C4-2B (cell line): ENCODE results near the gene LRRC8E.

Experiments used
- H3K27ac ChIP-seq: fragments of 450-650 bp; 2 replicates; pipeline ENCODE4 v1.5.1; 2017
- ZFX ChIP-seq: fragments of 450-650 bp; IDR thresholded peaks from 2 replicates; pipeline ENCODE4 v1.6.1; 2017
- TF ChIP-seq, protein P1 (sequence below): fragments of 450-650 bp; conservative IDR thresholded peaks from 2 replicates; pipeline ENCODE4 v1.5.1; 2017; ENCODE audit warnings: mild to moderate bottlenecking

Gene LRRC8E

DNA sequence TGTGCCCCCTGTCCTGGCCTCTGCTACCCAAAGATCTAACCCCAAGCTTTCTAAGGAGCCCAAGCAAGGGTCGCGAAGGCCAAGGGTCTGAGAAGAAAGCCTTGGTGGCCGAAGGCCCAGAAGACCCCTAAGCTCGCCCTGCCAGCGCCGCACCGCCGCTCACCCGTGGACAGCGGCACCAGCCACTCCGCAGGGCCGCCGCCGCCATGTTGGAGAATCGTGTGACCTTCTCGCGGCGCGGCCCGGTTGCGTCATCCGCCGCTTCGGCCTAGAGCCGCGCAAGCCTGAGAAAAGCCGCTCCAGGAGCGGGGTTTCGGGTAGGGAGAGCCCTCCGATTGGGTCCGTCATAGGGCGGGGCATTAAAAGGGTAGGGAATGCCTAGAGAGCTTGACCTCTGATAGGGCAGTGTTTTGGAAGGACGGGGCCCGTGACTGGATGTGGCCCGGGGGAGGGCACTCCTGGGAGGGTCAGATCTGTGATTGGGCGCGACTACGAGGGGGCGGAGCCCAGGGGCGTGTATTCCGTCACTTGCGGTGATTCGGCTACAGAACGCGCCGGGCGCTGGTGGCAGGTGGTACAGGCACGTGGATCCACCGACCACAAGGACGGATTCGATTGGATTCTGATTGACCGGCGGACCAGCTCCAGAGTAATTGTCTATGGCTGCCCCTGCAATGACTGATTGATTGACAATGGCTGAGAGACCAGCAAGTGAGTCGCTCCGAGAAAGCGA lies 55.3 kb downstream of the LRRC8E start, which contains the start of gene TIMM44:
TSS of gene TIMM44 (minus strand) at position 223 of the 733 bp plus-strand sequence. CDS start at position 208, 15 bp downstream.
- TF ChIP-seq ZFX: peak; percentile 54; the same call in 1 of the 2 replicates
- TF ChIP-seq, protein P1, sequence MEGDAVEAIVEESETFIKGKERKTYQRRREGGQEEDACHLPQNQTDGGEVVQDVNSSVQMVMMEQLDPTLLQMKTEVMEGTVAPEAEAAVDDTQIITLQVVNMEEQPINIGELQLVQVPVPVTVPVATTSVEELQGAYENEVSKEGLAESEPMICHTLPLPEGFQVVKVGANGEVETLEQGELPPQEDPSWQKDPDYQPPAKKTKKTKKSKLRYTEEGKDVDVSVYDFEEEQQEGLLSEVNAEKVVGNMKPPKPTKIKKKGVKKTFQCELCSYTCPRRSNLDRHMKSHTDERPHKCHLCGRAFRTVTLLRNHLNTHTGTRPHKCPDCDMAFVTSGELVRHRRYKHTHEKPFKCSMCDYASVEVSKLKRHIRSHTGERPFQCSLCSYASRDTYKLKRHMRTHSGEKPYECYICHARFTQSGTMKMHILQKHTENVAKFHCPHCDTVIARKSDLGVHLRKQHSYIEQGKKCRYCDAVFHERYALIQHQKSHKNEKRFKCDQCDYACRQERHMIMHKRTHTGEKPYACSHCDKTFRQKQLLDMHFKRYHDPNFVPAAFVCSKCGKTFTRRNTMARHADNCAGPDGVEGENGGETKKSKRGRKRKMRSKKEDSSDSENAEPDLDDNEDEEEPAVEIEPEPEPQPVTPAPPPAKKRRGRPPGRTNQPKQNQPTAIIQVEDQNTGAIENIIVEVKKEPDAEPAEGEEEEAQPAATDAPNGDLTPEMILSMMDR: no peak
- H3K27ac ChIP-seq: peak within 1 kb of the TSS; percentile 95

DNA sequence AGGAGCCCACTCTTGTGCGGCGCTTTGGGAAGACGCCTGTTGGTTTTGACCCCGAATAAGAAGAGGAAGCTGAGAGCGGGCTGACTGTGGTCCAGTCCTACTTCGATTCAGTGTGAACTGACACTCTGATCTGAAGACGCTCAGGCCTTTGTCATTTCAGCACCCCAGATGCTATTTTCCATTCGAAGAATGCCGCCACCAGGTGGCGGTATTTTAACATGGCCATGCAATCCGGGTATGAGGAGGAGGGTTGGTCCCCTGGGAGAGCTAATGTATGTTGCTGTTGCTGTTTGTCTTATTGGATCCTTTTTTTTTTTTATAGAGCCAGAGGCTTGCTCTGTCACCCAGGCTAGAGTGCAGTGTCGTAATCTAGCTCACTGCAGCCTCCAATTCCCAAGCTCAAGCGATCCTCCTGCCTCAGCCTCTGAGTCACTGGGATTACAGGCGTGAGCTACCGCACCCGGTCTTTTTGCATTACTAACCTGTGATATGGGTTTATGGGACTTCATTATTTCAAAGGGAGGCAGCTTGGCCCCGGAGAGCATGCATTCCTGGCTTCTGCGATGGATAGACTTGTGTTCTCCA lies 56.0 kb downstream of the LRRC8E start:
- peak overlapping the region; percentile 95 for H3K27ac ChIP-seq
- TF ChIP-seq ZFX: no peak
- TF ChIP-seq, protein P1: peak; percentile 94

DNA sequence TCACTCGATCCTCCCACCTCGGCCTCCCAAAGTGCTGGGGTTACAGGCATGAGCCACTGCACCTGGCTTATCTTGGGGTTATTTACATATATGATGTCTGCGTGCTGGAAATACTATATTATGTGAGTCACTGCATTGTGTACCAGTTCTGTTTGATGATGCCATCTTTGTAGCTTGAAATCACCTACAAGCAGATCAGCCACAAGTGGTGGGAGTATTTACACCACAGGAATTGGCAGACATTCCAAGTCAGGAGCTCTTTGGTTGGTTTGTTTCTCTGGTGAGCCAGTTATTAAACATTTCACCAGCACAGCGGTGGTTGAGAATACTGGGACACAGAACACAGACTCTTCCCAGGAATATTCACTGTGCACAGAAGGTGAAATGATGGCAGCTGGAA lies 59.6 kb downstream of the LRRC8E start:
- H3K27ac ChIP-seq: no peak overlapping the region
- TF ChIP-seq, protein P1: no peak
- TF ChIP-seq ZFX: no peak
